Measurements from ENCODE around the gene LAIR1.

- TF ChIP-seq EZH2 (IDR thresholded peaks at IDR 0.05; ENCODE audit: low read depth, unreplicated experiment): no peak
- no peak for TF ChIP-seq POLR2AphosphoS5 (IDR thresholded peaks at IDR 0.05; ENCODE audit: low read depth)
- no peak for TF ChIP-seq CTCF (conservative IDR thresholded peaks at IDR 0.05; ENCODE audit: low read depth in 2 of 2)
- TF ChIP-seq REST (IDR thresholded peaks at IDR 0.05; ENCODE audit: unreplicated experiment): no peak
- TF ChIP-seq EZH2phosphoT487 (IDR thresholded peaks at IDR 0.05; ENCODE audit: unreplicated experiment): no peak
Observed at GRCh38 chr19:54310543-54310942, 54.2 kb downstream of the LAIR1 start.

All from GM23338 (cell line).